Mesendoderm (in vitro differentiated cells): ENCODE data around the gene RARG.

ENCODE experiments used
- DNase-seq: peaks from one replicate; pipeline ENCODE4 v3.0.0; 2013
- H2AK5ac ChIP-seq: 2 replicates; pipeline ENCODE4 v1.6.1; 2013; ENCODE audit warnings: low read length, inconsistent platforms
- H2BK120ac ChIP-seq: 2 replicates; pipeline ENCODE4 v1.6.1; 2013; ENCODE audit warnings: low read depth, mild to moderate bottlenecking, low read length, moderate library complexity, mixed read lengths
- H2BK15ac ChIP-seq: replicated peaks from 2 replicates; pipeline ENCODE4 v1.6.1; 2013; ENCODE audit warnings: low read depth, mild to moderate bottlenecking, moderate library complexity
- H2BK5ac ChIP-seq: 2 replicates; pipeline ENCODE4 v1.6.1; 2013; ENCODE audit warnings: low read length, inconsistent platforms
- H3K18ac ChIP-seq: 2 replicates; pipeline ENCODE4 v1.6.1; 2013; ENCODE audit warnings: mild to moderate bottlenecking, low read length, mixed read lengths
- H3K23ac ChIP-seq: one replicate; pipeline ENCODE4 v1.6.1; 2013; ENCODE audit warnings: low read length
- H3K27ac ChIP-seq: 2 replicates; pipeline ENCODE4 v1.5.1; 2013; ENCODE audit warnings: low read depth, mild to moderate bottlenecking, inconsistent platforms, low read length, moderate library complexity
- H3K27me3 ChIP-seq: 2 replicates; pipeline ENCODE4 v1.6.1; 2013; ENCODE audit warnings: low read length, control low read depth, mild to moderate bottlenecking, inconsistent platforms; ENCODE audit not compliant: insufficient read depth, poor library complexity
- H3K36me3 ChIP-seq: 2 replicates; pipeline ENCODE4 v1.6.1; 2013; ENCODE audit warnings: low read length, inconsistent platforms; ENCODE audit not compliant: control insufficient read depth, insufficient read depth
- H3K4ac ChIP-seq: one replicate; pipeline ENCODE4 v1.6.1; 2013; ENCODE audit warnings: low read depth, mild to moderate bottlenecking, low read length, moderate library complexity
- H3K4me1 ChIP-seq: 2 replicates; pipeline ENCODE4 v1.6.1; 2013; ENCODE audit warnings: low read depth, low read length, inconsistent platforms; ENCODE audit not compliant: control insufficient read depth
- H3K4me2 ChIP-seq: 2 replicates; pipeline ENCODE4 v1.6.1; 2013; ENCODE audit warnings: low read length
- H3K4me3 ChIP-seq: 2 replicates; pipeline ENCODE4 v1.5.1; 2013; ENCODE audit warnings: mild to moderate bottlenecking, low read length
- H3K56ac ChIP-seq: one replicate; pipeline ENCODE4 v1.6.1; 2013; ENCODE audit warnings: low read length
- H3K79me1 ChIP-seq: 2 replicates; pipeline ENCODE4 v1.6.1; 2013; ENCODE audit warnings: low read length, inconsistent platforms
- H3K79me2 ChIP-seq: 2 replicates; pipeline ENCODE4 v1.6.1; 2013; ENCODE audit warnings: mild to moderate bottlenecking, low read length; ENCODE audit not compliant: control insufficient read depth, insufficient read depth
- H3K9ac ChIP-seq: 2 replicates; pipeline ENCODE4 v1.6.1; 2013; ENCODE audit warnings: low read length, inconsistent platforms
- H4K5ac ChIP-seq: one replicate; pipeline ENCODE4 v1.6.1; 2013; ENCODE audit warnings: low read length
- H4K8ac ChIP-seq: one replicate; pipeline ENCODE4 v1.6.1; 2013; ENCODE audit warnings: low read depth, mild to moderate bottlenecking, control low read depth, low read length, moderate library complexity
- WGBS: extraction: QIAGEN DNeasy Blood & Tissue Kit; methylation state at CpG from one replicate; pipeline ENCODE4 v1.1.7; 2013; ENCODE audit warnings: low lambda C conversion rate, missing lambda C conversion rate; ENCODE audit not compliant: insufficient coverage; ENCODE audit errors: extremely low coverage; 5-methylcytosine and 5-hydroxymethylcytosine counted together

RARG gene

GRCh38 chr12:53192531-53193021 lies 39.4 kb downstream of the RARG start:
- Histone ChIP-seq H3K4me3 (no peak overlapping the region), H3K18ac (no peak overlapping the region), H4K5ac (no peak overlapping the region), H3K4me2 (no peak overlapping the region), H3K56ac (no peak overlapping the region), H4K8ac (no peak overlapping the region), H3K27ac (no peak overlapping the region), H3K9ac (no peak overlapping the region), H3K79me1 (no peaks in the 10 kb centered on the region), H2AK5ac (no peak overlapping the region), H3K27me3 (no peaks in the 10 kb centered on the region), H3K4ac (no peak overlapping the region), H3K79me2 (no peaks in the 10 kb centered on the region), H2BK5ac (no peak overlapping the region), H2BK120ac (no peak overlapping the region), H3K23ac (no peak overlapping the region), H3K36me3 (no peaks in the 10 kb centered on the region), H3K4me1 (no peaks in the 10 kb centered on the region), H2BK15ac (no peak overlapping the region)
- WGBS: no CpG with 5 or more reads among the region's 14 CpGs
- DNase-seq: no peak

GRCh38 chr12:53191885-53192530 lies 40.0 kb downstream of the RARG start:
- WGBS: no CpG with 5 or more reads among the region's 14 CpGs
- Histone ChIP-seq H3K56ac (no peak overlapping the region), H3K4me3 (no peak overlapping the region)

GRCh38 chr12:53191096-53191884 lies 40.7 kb downstream of the RARG start:
- no peak for DNase-seq
- Histone ChIP-seq H3K4me1 (no peaks in the 10 kb centered on the region), H2BK15ac (no peak overlapping the region), H3K4ac (no peak overlapping the region), H2AK5ac (no peak overlapping the region), H2BK120ac (no peak overlapping the region), H3K27me3 (no peaks in the 10 kb centered on the region), H4K5ac (no peak overlapping the region), H3K4me3 (no peak overlapping the region), H3K18ac (no peak overlapping the region), H3K36me3 (peaks cover 2% of the 10 kb centered on the region), H3K23ac (no peak overlapping the region), H2BK5ac (no peak overlapping the region), H3K4me2 (no peak overlapping the region), H3K27ac (no peak overlapping the region), H3K9ac (no peak overlapping the region), H4K8ac (no peak overlapping the region), H3K56ac (no peak overlapping the region), H3K79me1 (no peaks in the 10 kb centered on the region), H3K79me2 (no peaks in the 10 kb centered on the region)
- no CpG with 5 or more reads among the region's 11 CpGs for WGBS

More at GRCh38 chr12:53191885-53192530, 40.0 kb downstream of the RARG start:
- no peaks in the 10 kb centered on the region for H3K4me1 ChIP-seq
- no peak overlapping the region for H2BK15ac ChIP-seq
- no peaks in the 10 kb centered on the region for H3K27me3 ChIP-seq
- H2AK5ac ChIP-seq: no peak overlapping the region
- no peak overlapping the region for H3K4me2 ChIP-seq
- no peak overlapping the region for H4K8ac ChIP-seq
- H3K36me3 ChIP-seq: no peaks in the 10 kb centered on the region
- no peak overlapping the region for H4K5ac ChIP-seq
- H3K18ac ChIP-seq: no peak overlapping the region
- no peaks in the 10 kb centered on the region for H3K79me1 ChIP-seq
- no peak overlapping the region for H3K4ac ChIP-seq
- no peak overlapping the region for H3K27ac ChIP-seq
- no peak overlapping the region for H2BK120ac ChIP-seq
- H3K23ac ChIP-seq: no peak overlapping the region
- no peak overlapping the region for H3K9ac ChIP-seq
- H2BK5ac ChIP-seq: no peak overlapping the region
- H3K79me2 ChIP-seq: no peaks in the 10 kb centered on the region
- DNase-seq: no peak

GRCh38 chr12:53190108-53190729 lies 41.8 kb downstream of the RARG start:
- WGBS: no CpG with 5 or more reads among the region's 14 CpGs
- H3K27ac ChIP-seq: no peak overlapping the region
- no peak overlapping the region for H3K4me3 ChIP-seq
- DNase-seq: peak; percentile 86
- H3K36me3 ChIP-seq: peaks cover 6% of the 10 kb centered on the region
- H3K18ac ChIP-seq: no peak overlapping the region
- no peak overlapping the region for H2BK15ac ChIP-seq
- H2AK5ac ChIP-seq: no peak overlapping the region
- no peak overlapping the region for H2BK5ac ChIP-seq
- no peak overlapping the region for H3K4ac ChIP-seq
- H3K79me1 ChIP-seq: no peaks in the 10 kb centered on the region
- H3K4me1 ChIP-seq: no peaks in the 10 kb centered on the region
- H3K27me3 ChIP-seq: no peaks in the 10 kb centered on the region
- H2BK120ac ChIP-seq: no peak overlapping the region
- peak overlapping the region; percentile 29 for H3K56ac ChIP-seq
- H3K23ac ChIP-seq: no peak overlapping the region
- no peak overlapping the region for H3K4me2 ChIP-seq
- no peaks in the 10 kb centered on the region for H3K79me2 ChIP-seq
- H3K9ac ChIP-seq: no peak overlapping the region
- H4K8ac ChIP-seq: no peak overlapping the region
- no peak overlapping the region for H4K5ac ChIP-seq

GRCh38 chr12:53187145-53187899 lies 44.7 kb downstream of the RARG start:
- Histone ChIP-seq H3K23ac (no peak overlapping the region), H2BK15ac (no peak overlapping the region), H3K36me3 (peaks cover 9% of the 10 kb centered on the region), H2BK5ac (no peak overlapping the region), H3K4me2 (no peak overlapping the region), H3K4ac (no peak overlapping the region), H3K4me3 (no peak overlapping the region), H3K9ac (no peak overlapping the region), H3K18ac (no peak overlapping the region), H2AK5ac (no peak overlapping the region), H3K27me3 (no peaks in the 10 kb centered on the region), H4K5ac (no peak overlapping the region), H3K4me1 (peaks cover 2% of the 10 kb centered on the region), H3K56ac (no peak overlapping the region), H3K79me2 (peaks cover 2% of the 10 kb centered on the region), H3K79me1 (peaks cover 4% of the 10 kb centered on the region), H2BK120ac (no peak overlapping the region), H3K27ac (no peak overlapping the region), H4K8ac (no peak overlapping the region)
- WGBS: no CpG with 5 or more reads among the region's 15 CpGs
- DNase-seq: no peak
